ENCODE results near the gene INSM1. TPM values are rescaled to one million over a fixed set of nuclear protein-coding genes. Genes with fewer than 3 reads are reported as not detected.
A peak's percentile ranks its signal among the peaks of the same experiment; 100 is the strongest.

Gene INSM1
- total and polyA plus RNA-seq, 5 donors from 2014 or later, result 0.12 TPM; not detected in 4

GRCh38 chr20:20414640-20415220 is 46.8 kb downstream of the INSM1 start:
- Histone ChIP-seq H3K27me3 (ENCODE audit: control insufficient read depth, insufficient read depth, low read length) (no peaks in the 10 kb centered on the region), H3K27ac (ENCODE audit: insufficient read depth, low read length, poor library complexity, severe bottlenecking) (no peak overlapping the region), H3K9me3 (ENCODE audit: control insufficient read depth in 2 of 2, low read length in 2 of 2) (no peaks in the 10 kb centered on the region), H3K36me3 (ENCODE audit: control insufficient read depth, insufficient read depth, low read length) (peaks cover 2% of the 10 kb centered on the region), H3K4me3 (ENCODE audit: low read depth, low read length) (no peak overlapping the region), H3K4me1 (ENCODE audit: control insufficient read depth, insufficient read depth, low read length, poor library complexity, severe bottlenecking) (no peaks in the 10 kb centered on the region)
- H3K4me1 Mint-ChIP-seq, result peaks cover 0 to 2% (median under 1%) of the 10 kb centered on the region in 4 donors
- DNase-seq (no peak), ATAC-seq (ENCODE audit: low read depth in 2 of 2) (no peak)
- no peaks in the 10 kb centered on the region for H3K27me3 Mint-ChIP-seq
- H3K4me3 Mint-ChIP-seq, result no peak overlapping the region
- peaks cover 0 to 2% (median 0%) of the 10 kb centered on the region in 7 donors for H3K9me3 Mint-ChIP-seq
- H3K27ac Mint-ChIP-seq, result peak overlapping the region in 1 of 3 donors; percentile 21
- H3K36me3 Mint-ChIP-seq, result peaks cover 30% of the 10 kb centered on the region

- no peaks in the 10 kb centered on the region for H3K4me1 ChIP-seq (ENCODE audit: control insufficient read depth, insufficient read depth, low read length, poor library complexity, severe bottlenecking)
- Mint-ChIP-seq H3K36me3 (peaks cover 30% of the 10 kb centered on the region), H3K27ac (no peak overlapping the region), H3K4me3 (no peak overlapping the region), H3K4me1 (peaks cover 0 to 4% (median 2%) of the 10 kb centered on the region in 4 donors), H3K9me3 (peaks cover 0 to 2% (median 0%) of the 10 kb centered on the region in 7 donors), H3K27me3 (no peaks in the 10 kb centered on the region)
- H3K27ac ChIP-seq (ENCODE audit: insufficient read depth, low read length, poor library complexity, severe bottlenecking), result no peak overlapping the region
- H3K4me3 ChIP-seq (ENCODE audit: low read depth, low read length), result no peak overlapping the region
- H3K9me3 ChIP-seq (ENCODE audit: control insufficient read depth in 2 of 2, low read length in 2 of 2), result no peaks in the 10 kb centered on the region
- DNase-seq (no peak), ATAC-seq (ENCODE audit: low read depth in 2 of 2) (no peak)
- peaks cover 2% of the 10 kb centered on the region for H3K36me3 ChIP-seq (ENCODE audit: control insufficient read depth, insufficient read depth, low read length)
- H3K27me3 ChIP-seq (ENCODE audit: control insufficient read depth, insufficient read depth, low read length), result no peaks in the 10 kb centered on the region
Observed at GRCh38 chr20:20415321-20415720, 47.4 kb downstream of the INSM1 start.

GRCh38 chr20:20417876-20418676 is 50.2 kb downstream of the INSM1 start:
- Histone ChIP-seq H3K4me3 (ENCODE audit: low read depth, low read length) (no peak overlapping the region), H3K4me1 (ENCODE audit: control insufficient read depth, insufficient read depth, low read length, poor library complexity, severe bottlenecking) (no peaks in the 10 kb centered on the region), H3K9me3 (ENCODE audit: control insufficient read depth in 2 of 2, low read length in 2 of 2) (no peaks in the 10 kb centered on the region), H3K27me3 (ENCODE audit: control insufficient read depth, insufficient read depth, low read length) (no peaks in the 10 kb centered on the region), H3K27ac (ENCODE audit: insufficient read depth, low read length, poor library complexity, severe bottlenecking) (no peak overlapping the region), H3K36me3 (ENCODE audit: control insufficient read depth, insufficient read depth, low read length) (no peaks in the 10 kb centered on the region)
- no peak overlapping the region for H3K27ac Mint-ChIP-seq
- DNase-seq (no peak), ATAC-seq (ENCODE audit: low read depth in 2 of 2) (no peak)
- peaks cover 25% of the 10 kb centered on the region for H3K36me3 Mint-ChIP-seq
- H3K4me1 Mint-ChIP-seq, result peaks cover 0 to 8% (median 2%) of the 10 kb centered on the region in 4 donors
- H3K27me3 Mint-ChIP-seq, result no peaks in the 10 kb centered on the region
- no peak overlapping the region for H3K4me3 Mint-ChIP-seq
- H3K9me3 Mint-ChIP-seq, result peaks cover 0 to 2% (median 0%) of the 10 kb centered on the region in 7 donors

All from CD4-positive, CD25-positive, alpha-beta regulatory T cell (primary cell).